Activated T-cell treated with anti-CD3 and anti-CD28 coated beads for 1 hour (primary cell): ENCODE measurements around the gene ABCC9.

Experiments
- DNase-seq: peaks from one replicate; pipeline ENCODE4 v3.0.0-alpha.2; 2020; ENCODE audit warnings: low read depth

Gene ABCC9

GRCh38 chr12:21774358-21775132, 166.7 kb downstream of the ABCC9 start, which contains the start of gene KCNJ8:
Gene KCNJ8, minus strand, starts transcription at chr12:21774706. Its CDS starts 1,090 bp downstream, at chr12:21773616.
- no peak for DNase-seq

GRCh38 chr12:21773806-21774205, 167.4 kb downstream of the ABCC9 start:
- DNase-seq = no peak

- no peak for DNase-seq
Observed at GRCh38 chr12:21773263-21773741, 167.9 kb downstream of the ABCC9 start.

GRCh38 chr12:21771311-21771710, 169.9 kb downstream of the ABCC9 start:
- DNase-seq = no peak

- no peak for DNase-seq
Observed at GRCh38 chr12:21769307-21769706, 171.9 kb downstream of the ABCC9 start.

GRCh38 chr12:21766403-21766802, 174.8 kb downstream of the ABCC9 start:
- DNase-seq = no peak

GRCh38 chr12:21764950-21765349, 176.3 kb downstream of the ABCC9 start:
- no peak for DNase-seq

GRCh38 chr12:21764065-21764464, 177.2 kb downstream of the ABCC9 start:
- DNase-seq = no peak

- no peak for DNase-seq
Observed at GRCh38 chr12:21763531-21763930, 177.7 kb downstream of the ABCC9 start.

GRCh38 chr12:21759737-21760136, 181.5 kb downstream of the ABCC9 start:
- no peak for DNase-seq

GRCh38 chr12:21757735-21758134, 183.5 kb downstream of the ABCC9 start:
- no peak for DNase-seq

GRCh38 chr12:21756699-21757098, 184.5 kb downstream of the ABCC9 start:
- no peak for DNase-seq

GRCh38 chr12:21751517-21751916, 189.7 kb downstream of the ABCC9 start:
- DNase-seq = no peak
